ENCODE measurements around the gene SRI.
A peak's percentile ranks its signal among the peaks of the same experiment; 100 is the strongest.
"Not testable (repeated sequence)": the region's sequence is repeated elsewhere in the genome, so short reads cannot be mapped to it uniquely, and the experiment has no call there.

SRI gene, protein sequence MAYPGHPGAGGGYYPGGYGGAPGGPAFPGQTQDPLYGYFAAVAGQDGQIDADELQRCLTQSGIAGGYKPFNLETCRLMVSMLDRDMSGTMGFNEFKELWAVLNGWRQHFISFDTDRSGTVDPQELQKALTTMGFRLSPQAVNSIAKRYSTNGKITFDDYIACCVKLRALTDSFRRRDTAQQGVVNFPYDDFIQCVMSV

DNA sequence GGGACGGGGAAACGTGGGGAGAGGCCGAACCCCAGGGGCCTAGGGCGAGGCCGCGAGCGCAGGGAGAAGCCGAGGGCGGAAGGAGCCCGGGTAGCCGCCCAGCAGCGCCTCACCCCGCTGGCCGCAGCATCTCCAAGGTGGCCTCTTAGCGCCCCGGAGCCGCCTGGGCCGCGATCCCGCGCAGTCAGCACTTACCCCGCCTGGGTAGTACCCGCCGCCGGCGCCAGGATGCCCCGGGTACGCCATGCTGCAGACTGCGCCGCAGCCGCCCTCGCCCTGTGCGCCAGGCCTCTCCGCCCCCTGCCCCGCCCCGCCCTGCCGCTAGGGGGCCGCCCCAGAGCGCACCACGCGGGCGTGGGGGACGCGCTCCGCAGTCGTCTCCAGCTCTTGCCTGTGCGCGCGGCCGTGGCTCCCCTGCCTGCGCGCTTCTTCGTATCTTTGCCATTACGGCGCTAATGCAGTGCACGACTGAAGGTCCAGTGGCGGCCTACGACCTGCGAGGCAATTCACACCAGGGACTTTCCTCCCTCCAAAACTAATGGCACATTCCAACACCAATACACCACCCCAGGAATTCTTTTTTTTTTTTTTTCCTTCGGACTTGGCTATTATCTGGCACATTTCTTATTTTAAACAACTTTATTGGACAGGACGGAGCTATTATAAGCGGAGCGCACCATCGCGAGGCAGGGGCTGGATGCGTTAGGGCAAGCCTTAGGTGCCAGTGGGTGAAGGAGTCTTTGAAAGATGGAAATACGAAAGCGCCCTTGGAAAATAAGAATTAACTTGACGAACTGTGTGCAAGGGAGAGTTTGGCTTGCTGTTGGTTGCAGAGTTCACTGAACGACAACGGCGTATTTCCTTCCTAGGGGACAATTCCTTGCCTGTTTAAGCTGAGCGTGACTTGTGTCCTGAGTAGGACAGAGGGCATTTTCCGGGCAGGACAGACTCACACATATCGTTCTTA, at the start of gene SRI:
SRI (minus strand) TSS at position 258 of the 967 bp plus-strand sequence; CDS start at position 246, 12 bp downstream.
- peak; percentile 82 for DNase-seq (ENCODE audit: low read depth, low spot score)

DNA sequence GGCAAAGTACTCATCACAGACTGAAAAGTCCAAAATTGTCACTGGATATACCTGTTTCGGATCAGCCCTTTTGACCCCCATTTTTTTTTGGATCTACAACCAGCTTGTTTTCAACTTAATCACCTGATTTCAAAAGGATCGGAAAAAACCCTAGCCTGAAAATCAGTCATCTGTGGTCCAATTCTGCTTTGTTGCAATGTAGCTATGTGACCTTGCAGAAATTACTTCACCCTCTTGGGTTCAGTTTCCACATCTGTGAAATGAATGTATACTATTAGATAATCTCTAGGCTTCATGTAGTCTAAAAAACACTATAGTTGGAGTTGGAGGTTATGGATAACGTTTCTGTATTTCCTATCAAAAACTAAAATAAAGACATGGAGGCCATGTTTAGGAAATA, 49.7 kb upstream of the SRI start:
- no peak for DNase-seq (ENCODE audit: low read depth, low spot score)

DNA sequence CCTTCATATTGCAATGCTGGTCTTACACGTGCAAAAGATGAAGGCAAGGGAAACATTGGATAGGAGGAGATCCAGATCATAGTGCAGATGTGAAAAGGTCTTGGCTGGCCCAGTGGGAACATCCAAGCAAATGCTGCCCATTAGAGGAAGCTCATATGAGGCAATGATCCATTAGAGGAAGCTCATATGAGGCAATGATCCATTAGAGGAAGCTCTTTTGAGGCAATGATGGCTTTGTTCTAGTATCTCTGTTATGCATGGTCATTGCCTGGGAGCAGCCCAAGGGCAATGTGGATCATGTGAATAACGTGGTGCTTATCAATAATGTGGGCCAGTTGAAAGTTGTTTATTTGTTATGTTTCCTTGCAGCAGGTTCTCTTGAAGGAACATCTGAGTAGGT, 49.0 kb upstream of the SRI start:
- no peak for DNase-seq (ENCODE audit: low read depth, low spot score)

DNA sequence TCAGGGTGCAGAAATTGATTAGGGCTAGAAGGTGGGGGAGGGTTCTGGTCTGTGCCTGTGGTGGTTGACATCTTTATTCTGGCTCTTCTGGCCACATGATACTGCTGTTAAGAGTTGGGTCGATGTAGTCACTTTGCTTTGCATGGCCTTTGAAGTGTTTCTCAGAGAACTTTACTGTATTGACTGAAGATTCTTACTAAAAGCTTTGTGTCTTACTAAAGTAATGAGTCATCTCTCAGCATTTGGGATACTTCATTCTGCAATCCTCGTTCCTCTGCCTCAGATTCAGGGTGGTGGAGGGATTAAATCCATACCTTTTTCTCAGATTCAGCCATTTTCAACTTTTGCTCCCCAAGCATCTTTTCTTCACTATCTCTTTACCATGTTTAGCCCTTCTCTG, 48.2 kb upstream of the SRI start:
- no peak for DNase-seq (ENCODE audit: low read depth, low spot score)

DNA sequence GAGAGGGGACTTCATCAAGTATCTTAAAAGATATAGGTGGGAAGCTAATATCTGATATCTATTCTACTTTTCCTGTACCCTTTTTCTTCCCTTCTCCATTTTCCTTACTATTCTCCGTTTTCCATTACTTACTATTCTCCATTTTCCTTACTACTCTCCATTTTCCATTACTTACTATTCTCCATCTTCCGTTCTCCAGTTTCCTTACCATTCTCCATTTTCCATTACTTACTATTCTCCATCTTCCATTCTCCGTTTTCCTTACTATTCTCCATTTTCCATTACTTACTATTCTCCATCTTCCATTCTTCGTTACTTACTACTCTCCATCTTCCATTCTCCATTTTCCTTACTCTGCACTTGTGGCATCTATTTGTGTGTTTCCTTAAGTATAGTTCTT, 47.6 kb upstream of the SRI start:
- no peak for DNase-seq (ENCODE audit: low read depth, low spot score)

DNA sequence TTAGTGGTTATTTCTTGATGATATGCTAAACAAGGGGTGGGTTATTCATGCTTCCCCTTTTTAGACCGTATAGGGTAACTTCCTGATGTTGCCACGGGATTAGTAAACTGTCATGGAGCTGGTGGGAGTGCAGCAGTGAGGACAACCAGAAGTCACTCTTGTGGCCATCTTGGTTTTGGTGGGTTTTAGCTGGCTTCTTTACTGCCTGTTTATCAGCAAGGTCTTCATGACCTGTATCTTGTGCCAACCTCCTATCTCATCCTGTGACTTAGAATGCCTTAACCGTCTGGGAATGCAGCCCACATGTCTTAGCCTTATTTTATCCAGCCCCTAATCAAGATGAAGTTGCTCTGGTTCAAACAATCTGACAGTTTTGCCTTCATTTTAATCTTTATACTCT, 45.1 kb upstream of the SRI start:
- not testable (repeated sequence) for DNase-seq (ENCODE audit: low read depth, low spot score)

DNA sequence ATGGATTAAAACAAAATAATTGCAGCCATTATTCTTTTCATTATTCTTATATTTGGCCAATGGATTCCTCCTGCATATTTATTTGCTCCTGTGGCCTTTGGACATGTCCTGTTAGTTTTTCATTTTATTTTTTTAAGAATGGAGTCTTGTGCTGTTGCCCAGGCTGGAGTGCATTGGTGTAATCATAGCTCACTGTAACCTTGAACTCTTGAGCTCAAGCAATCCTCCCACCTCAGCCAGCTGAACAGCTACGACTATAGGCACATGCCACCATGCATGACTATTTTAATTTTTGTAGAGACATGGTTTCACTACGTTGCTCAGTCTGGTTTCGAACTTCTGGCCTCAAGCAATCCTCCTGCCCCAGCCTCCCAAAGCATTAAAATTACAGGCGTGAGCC, 42.7 kb upstream of the SRI start:
- no peak for DNase-seq (ENCODE audit: low read depth, low spot score)

DNA sequence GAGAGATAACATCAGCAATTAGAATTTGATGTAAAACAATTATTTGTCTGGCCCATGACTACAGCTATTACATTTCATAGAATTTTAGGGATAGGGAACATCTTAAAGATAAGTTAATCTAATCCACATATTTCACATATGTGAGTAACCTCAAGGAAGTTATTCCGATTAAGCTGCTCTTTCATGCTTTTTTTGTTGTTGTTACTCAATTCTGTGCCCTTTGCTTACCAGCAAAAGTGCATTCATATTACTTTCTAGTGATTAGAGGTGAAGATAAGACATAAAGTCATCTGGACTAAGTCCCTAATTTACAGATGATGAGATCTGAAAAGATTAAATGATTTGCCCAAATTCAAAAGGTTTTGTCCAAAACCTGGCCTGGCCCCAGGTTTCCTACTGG, 40.9 kb upstream of the SRI start:
- no peak for DNase-seq (ENCODE audit: low read depth, low spot score)

DNA sequence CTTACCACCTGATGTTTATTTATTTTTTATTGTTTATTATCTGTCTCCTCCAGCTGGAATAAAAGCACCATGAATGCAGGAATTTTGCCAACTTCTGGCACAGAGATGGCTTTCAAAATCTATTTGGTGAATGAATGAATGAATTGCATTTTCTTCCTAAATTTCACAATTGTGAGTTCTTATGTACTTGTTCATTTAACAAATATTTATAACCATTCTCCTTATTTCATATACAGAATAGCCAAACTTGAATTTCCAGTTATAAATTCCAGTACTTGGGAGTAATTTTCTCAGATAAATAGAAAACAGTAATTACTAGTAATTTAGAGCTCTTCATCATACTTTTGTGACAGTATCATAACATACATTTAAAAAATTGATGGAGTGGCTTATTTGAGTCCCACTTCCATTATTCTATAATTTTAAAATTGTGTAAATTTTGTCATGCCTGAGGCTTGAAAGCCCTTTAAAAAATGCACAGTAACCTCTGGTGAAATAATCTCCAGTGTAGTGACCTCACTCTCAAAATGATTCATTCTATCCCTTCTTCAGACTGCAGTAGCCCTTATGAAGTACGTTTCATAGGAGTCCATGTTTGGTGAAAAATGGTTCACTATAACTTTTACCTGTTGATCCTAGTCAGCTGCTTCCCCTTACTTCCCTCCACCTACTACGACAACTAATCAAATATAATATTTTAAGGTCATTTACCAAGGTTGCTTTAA, 40.0 kb upstream of the SRI start:
- no peak for DNase-seq (ENCODE audit: low read depth, low spot score)

DNA sequence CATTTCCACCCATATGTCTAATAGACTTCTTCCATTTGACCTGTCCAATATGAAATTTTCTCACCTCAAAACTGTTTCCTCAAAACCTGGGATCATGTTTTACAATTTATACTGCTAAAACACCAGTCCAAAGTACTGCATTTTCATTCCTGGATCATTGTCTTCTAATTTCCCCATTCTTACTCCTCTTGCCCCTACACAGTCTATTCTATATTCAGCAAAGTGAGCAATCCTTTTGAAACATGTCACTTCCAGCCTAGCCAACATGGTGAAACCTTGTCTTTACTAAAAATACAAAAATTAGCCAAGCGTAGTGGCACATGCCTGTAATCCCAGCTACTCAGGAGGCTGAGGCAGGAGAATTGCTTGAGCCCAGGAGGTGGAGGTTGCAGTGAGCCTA, 38.5 kb upstream of the SRI start:
- DNase-seq (ENCODE audit: low read depth, low spot score), result not testable (repeated sequence)

DNA sequence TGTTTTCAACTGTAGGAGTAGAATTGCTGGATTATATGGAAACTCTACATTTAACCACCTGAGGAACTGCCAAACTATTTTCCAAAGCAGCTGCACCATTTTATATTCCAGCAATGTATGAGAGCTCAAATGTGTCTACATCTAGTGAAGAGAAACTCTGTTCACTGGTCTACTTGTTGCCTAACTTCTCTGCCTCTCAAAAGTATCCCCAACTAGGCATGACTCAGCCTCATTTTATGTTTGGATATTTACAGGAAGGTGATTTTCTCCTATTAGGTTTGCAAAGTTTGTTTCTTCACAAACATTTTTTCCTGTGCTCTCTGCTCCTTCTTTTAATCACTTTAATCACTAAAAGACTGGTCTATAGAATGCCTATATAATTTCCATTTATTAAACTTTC, 37.1 kb upstream of the SRI start:
- no peak for DNase-seq (ENCODE audit: low read depth, low spot score)

DNA sequence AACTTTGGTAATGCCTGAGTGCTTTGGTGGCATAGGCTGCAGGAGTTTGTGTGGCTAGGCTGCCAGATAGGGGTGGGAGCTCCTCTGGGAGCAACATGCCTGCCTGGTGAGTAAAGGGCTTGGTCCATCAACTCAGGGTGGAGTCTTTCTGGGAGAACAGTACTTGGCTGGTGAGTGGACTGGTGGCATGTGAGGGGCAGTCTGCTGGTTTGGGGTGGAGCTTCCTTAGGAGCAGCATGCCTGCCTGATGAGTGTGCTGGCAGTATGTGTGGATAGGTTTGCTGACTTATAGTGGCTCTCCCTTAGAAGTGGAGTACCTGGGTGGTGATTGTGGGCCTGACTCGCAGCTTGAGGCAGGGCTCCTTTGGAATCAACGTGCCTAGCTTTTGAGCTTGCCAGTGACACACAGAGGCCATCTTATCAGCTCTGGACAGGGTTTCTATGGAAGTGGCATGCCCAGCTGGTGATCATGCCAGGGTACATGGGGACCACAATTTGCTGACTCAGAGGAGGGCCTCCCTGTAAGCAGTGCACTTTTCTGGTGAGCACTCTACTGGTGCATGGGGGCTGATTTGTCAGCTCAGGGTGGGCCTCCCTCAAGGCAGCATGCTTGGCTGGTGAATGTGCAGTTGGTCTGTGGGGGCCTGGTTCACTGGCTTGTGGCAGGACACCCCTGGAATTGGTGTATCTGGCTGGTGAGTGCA, 35.0 kb upstream of the SRI start:
- no peak for DNase-seq (ENCODE audit: low read depth, low spot score)

DNA sequence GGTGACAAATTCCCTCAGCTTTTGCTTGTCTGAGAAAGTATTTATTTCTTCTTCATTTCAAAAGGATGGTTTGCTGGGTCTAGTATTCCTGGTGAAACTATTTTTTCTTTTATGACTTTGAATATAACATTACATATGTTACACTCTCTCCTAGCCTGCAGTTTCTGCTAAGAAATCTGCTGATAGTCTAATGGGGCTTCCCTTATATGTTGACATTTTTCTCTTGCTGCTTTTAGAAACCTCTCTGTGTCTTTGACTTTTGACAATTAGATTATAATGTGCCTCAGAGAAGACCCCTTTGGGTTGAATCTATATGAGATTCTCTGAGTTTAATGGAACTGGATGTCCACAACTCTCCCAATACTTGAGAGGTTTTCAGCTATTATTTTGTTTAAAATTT, 33.8 kb upstream of the SRI start:
- DNase-seq (ENCODE audit: low read depth, low spot score), result no peak

DNA sequence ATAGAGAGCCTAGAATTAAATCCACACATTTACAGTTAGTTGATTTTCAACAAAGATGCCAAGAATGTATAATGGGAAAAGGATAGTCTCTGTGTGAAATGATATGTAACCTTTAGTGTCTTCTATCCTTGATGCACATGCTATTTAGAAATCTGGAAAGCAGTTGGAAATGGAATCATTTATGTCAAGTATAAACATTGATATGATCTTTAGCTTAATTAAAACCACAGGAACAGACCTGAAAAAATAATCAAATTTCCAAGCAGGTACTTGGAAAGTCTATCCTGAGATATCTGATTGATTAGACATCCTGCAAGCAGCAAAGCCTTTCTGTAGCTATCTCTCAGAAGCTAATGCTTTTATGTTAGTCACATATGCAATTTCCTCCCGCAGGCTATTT, 24.4 kb upstream of the SRI start:
- no peak for DNase-seq (ENCODE audit: low read depth, low spot score)

DNA sequence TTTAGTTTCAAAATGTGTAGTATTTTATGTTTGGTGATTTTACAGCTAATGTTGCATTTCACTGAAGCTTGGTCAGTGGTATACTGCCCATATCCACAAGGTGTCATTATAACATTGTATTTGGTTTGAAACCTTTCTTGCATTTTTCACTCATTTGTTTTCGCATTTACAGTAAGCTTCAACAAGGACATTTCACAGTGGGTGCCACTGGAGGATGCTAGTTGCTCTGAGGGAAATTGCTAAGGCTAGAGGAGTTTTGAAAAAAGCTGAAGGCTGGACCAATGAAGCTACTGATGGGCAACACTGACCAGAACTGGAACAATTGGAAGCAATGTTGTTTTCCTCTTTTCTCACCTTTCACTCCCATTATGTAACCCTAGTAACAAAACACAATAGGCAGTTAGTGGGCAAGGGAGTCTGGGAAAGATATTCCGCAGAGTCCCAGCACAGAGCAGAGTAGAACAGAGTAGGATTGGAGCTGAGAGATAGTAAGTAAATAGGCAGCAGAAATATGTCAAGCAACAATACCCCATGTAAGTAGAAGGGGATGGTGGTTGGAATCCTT, 23.6 kb upstream of the SRI start:
- DNase-seq (ENCODE audit: low read depth, low spot score), result no peak

DNA sequence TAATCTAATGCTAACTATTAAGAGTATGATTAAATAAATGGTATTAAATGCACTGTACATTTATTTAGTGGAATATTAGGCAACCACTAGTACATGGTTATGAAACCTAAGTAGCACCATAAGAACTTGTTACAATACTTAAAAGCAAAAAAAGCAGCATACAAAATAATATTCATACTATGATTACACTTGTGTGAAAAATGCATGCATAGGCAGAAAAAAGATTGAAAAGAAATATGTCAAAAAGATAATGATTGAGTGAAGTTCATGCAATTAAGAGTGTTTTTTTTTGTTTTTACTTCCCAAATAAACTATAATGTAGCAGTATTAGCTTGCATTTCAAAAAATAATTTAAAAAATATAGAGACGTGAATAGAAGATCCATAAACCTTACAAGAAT, 20.0 kb upstream of the SRI start:
- DNase-seq (ENCODE audit: low read depth, low spot score), result no peak

DNA sequence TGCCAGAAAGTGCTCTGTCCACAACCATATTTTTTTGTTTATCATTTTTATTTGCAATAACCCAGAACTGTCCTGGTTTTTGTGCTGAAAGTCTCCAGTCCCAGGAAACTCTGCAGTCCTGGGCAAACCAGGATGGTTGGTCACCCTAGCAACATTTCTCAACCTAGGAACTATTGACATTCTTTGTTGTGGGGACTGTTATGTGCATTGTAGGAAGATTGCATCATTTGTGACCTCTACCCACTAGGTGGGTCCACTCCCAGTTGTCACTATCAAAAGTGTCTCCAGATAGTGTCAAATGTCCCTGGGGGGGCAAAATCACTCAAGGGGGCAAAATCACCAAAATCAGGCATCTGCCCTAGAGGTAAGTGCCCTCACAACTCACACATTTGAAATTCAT, 14.0 kb upstream of the SRI start:
- no peak for DNase-seq (ENCODE audit: low read depth, low spot score)

DNA sequence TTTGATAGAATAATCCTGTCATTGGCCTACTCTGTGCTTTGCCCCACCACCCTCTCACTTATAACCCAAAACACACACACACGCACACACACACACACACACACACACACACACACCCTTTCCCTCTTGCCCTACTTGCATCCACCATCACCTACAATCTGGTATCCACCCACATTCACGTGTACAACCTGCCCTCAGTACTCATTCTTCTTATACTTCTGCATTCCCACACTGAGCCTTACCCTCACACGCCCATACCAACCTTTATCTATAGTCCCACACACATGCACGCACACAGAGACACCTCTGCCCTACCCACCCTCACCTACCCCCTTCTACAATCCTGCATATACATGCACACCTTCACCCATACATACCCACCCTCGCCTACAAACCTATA, 10.8 kb upstream of the SRI start:
- DNase-seq (ENCODE audit: low read depth, low spot score), result no peak

DNA sequence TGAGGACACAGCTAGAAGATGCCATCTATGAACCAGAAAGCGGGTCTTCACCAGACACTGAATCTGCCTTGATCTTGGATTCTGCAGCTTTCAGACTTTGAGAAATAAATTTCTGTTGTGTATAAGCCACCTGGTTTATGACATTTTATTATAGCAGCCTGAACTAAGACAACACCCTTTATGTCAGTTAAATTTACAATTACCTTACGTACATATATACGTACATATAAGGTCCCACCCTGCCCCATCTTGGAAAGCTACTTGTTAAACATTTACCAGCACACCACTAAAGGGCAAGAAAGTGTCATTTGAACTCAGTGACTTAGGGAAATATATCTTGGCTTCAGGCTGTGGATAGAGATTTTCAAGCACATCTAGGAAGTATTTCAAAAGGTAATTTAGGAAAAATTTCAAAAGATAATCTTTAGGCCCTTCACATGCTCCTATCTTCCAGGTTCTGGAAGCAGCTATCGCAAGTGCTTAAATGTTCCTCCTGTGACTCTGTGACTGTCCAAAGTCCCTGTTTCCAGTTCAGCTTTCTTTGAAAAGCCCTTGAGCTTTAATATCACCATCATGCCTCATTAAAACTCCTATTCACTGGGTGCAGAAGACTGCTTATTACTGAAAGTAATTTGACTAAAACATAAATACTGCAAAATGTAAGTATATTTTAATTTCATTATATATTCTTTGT, 9.6 kb upstream of the SRI start:
- DNase-seq (ENCODE audit: low read depth, low spot score), result no peak

DNA sequence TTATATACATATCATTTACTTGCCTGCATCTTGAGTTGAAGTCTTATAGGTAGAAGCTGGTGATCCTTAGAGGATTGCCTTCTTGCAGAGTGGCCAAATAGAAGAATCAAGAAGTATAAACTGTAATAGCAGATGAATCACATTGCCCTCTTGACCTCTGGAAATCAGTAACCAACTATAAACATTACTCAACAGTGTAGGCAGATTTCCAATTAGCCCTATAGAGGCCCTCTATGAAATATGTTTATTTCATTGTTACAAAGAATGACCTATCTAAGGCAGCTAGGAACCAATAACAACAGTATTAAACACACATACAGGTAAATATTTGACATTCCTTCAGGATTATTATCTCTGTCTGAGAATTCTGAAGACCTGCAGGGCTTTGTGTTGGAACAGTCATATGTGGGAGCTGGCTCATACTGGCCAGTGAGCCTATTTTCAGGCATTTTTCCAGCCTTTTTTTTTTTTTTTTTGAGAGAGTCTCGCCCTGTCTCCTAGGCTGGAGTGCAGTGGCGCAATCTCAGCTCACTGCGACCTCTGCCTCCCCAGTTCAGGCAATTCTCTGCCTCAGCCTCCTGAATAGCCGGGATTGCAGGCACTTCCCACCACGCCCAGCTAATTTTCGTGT, 7.2 kb upstream of the SRI start:
- DNase-seq (ENCODE audit: low read depth, low spot score), result no peak

DNA sequence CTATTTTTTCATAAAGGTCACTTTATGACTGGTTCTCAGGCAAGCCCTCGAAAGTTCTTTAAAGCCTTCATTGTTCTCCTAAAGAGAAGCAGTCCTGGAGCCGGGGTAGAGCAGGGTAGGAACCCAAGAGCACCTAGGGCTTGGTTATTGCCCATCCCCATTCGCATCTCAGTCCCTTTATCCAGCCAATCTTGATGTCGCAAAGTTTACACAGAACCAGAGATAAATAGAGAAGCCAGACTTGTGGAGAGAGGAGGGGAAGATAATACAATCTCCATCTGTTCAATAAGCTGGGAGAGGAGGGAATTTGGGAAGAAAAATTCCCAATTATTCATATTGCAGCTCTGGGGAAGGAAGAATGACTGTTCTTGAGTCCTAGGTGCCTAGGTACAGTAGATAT, 6.4 kb upstream of the SRI start:
- no peak for DNase-seq (ENCODE audit: low read depth, low spot score)
